IMR-90 (cell line): ENCODE results near the gene CXCL12.

Experiments used
- BHLHE40 ChIP-seq: fragments of 150-350 bp; IDR thresholded peaks from 2 replicates; pipeline ENCODE4 v1.6.1; 2016; ENCODE audit warnings: mild to moderate bottlenecking, low read depth, low read length
- FOS ChIP-seq: fragments of 150-350 bp; IDR thresholded peaks from 2 replicates; pipeline ENCODE4 v1.6.1; 2016; ENCODE audit warnings: low read depth, low read length
- MAZ ChIP-seq: IDR thresholded peaks from 2 replicates; pipeline ENCODE4 v1.6.1; 2012; ENCODE audit warnings: low read depth, mild to moderate bottlenecking, low read length, improper control_type of control experiment, moderate library complexity, borderline replicate concordance
- POLR2A ChIP-seq: IDR thresholded peaks from 2 replicates; pipeline ENCODE4 v1.6.1; 2012; ENCODE audit warnings: mild to moderate bottlenecking, low read depth, low read length
- RFX5 ChIP-seq: IDR thresholded peaks from 2 replicates; pipeline ENCODE4 v1.8.0; 2012; ENCODE audit warnings: low read depth, mild to moderate bottlenecking, low read length, moderate library complexity
- SMC3 ChIP-seq: fragments of 150-350 bp; IDR thresholded peaks from 2 replicates; pipeline ENCODE4 v1.6.1; 2016; ENCODE audit warnings: low read depth, mild to moderate bottlenecking, antibody characterized with exemption, low read length, moderate library complexity
- TF ChIP-seq, protein P1 (sequence below): conservative IDR thresholded peaks from 2 replicates; pipeline ENCODE4 v1.5.1; 2012; ENCODE audit warnings: mild to moderate bottlenecking, low read depth, low read length, improper control_type of control experiment
- TF ChIP-seq, protein P2 (sequence below): fragments of 150-350 bp; IDR thresholded peaks from 2 replicates; pipeline ENCODE4 v1.6.1; 2017; ENCODE audit warnings: mild to moderate bottlenecking, antibody characterized with exemption, low read length, low read depth

DNA sequence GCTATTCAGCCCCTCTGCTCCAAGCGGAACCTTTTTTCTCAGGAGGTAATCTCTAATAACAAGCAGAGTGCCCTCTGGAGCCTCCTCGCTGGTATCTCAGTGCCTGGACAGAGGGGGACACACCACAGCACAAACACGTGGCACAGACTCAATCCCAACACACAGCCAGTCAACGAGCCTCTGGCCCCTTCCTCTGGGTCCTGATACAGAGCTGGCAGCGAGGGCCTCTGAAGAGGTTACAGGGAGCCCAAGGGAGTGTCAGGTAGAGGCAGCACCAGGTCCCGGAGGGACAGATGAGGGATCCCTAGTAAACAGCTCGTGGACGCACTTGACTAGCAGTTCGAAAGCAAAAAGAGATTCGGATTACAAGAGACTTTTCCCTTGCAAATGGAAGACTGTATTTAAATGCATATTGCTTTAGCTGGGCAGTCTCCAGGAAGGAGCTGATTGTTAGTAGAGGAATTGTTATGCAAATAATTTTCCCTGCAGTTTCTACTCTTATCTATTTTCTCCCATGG, 14.1 kb downstream of the CXCL12 start:
- TF ChIP-seq SMC3, result no peak
- TF ChIP-seq, protein P1, sequence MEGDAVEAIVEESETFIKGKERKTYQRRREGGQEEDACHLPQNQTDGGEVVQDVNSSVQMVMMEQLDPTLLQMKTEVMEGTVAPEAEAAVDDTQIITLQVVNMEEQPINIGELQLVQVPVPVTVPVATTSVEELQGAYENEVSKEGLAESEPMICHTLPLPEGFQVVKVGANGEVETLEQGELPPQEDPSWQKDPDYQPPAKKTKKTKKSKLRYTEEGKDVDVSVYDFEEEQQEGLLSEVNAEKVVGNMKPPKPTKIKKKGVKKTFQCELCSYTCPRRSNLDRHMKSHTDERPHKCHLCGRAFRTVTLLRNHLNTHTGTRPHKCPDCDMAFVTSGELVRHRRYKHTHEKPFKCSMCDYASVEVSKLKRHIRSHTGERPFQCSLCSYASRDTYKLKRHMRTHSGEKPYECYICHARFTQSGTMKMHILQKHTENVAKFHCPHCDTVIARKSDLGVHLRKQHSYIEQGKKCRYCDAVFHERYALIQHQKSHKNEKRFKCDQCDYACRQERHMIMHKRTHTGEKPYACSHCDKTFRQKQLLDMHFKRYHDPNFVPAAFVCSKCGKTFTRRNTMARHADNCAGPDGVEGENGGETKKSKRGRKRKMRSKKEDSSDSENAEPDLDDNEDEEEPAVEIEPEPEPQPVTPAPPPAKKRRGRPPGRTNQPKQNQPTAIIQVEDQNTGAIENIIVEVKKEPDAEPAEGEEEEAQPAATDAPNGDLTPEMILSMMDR, result no peak
- TF ChIP-seq POLR2A, result no peak
- no peak for TF ChIP-seq MAZ
- TF ChIP-seq RFX5, result no peak
- TF ChIP-seq, protein P2, sequence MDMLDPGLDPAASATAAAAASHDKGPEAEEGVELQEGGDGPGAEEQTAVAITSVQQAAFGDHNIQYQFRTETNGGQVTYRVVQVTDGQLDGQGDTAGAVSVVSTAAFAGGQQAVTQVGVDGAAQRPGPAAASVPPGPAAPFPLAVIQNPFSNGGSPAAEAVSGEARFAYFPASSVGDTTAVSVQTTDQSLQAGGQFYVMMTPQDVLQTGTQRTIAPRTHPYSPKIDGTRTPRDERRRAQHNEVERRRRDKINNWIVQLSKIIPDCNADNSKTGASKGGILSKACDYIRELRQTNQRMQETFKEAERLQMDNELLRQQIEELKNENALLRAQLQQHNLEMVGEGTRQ, result no peak
- no peak for TF ChIP-seq FOS
- no peak for TF ChIP-seq BHLHE40
